Chondrocyte (in vitro differentiated cells): ENCODE measurements around the gene RAI2. TPM values are rescaled to one million over a fixed set of nuclear protein-coding genes. Genes with fewer than 3 reads are reported as not detected.

Experiments used
- DNase-seq: peaks from one replicate; pipeline ENCODE4 v3.0.0; 2021; ENCODE audit warnings: mixed read lengths, low spot score
- H3K27ac Mint-ChIP-seq: one replicate; pipeline ENCODE4 v1.8.0; 2021; ENCODE audit warnings: mild to moderate bottlenecking, moderate library complexity, mixed read lengths; ENCODE audit not compliant: unreplicated experiment
- H3K27me3 Mint-ChIP-seq: 2 replicates; pipeline ENCODE4 v1.8.0; 2021; ENCODE audit warnings: low read depth, mixed read lengths
- H3K36me3 Mint-ChIP-seq: 2 replicates; pipeline ENCODE4 v1.8.0; 2021; ENCODE audit warnings: low read depth, mixed read lengths
- H3K4me1 Mint-ChIP-seq: 2 replicates; pipeline ENCODE4 v1.8.0; 2021; ENCODE audit warnings: low read depth, mild to moderate bottlenecking, mixed read lengths
- H3K4me3 Mint-ChIP-seq: one replicate; pipeline ENCODE4 v1.8.0; 2021; ENCODE audit warnings: mild to moderate bottlenecking, moderate library complexity, mixed read lengths; ENCODE audit not compliant: unreplicated experiment
- H3K9me3 Mint-ChIP-seq: 2 replicates; pipeline ENCODE4 v1.8.0; 2021; ENCODE audit warnings: low read depth, mixed read lengths
- CTCF ChIP-seq: fragments of 200-600 bp; sonication (generic); IDR thresholded peaks from 2 replicates; pipeline ENCODE4 v1.5.0; 2021; ENCODE audit warnings: antibody characterized with exemption, mild to moderate bottlenecking, moderate library complexity
- total RNA-seq: library from RNA; stranded (reverse); gene quantifications from 3 replicates; pipeline ENCODE4 v1.2.1, GENCODE V29; 2021

The RAI2 gene
- total RNA-seq, 1 donor from 2014 or later = 0.97 TPM

- DNase-seq = no peak
- Mint-ChIP-seq H3K27me3 (peaks cover 24% of the 10 kb centered on the region), H3K36me3 (no peaks in the 10 kb centered on the region), H3K4me3 (no peak overlapping the region), H3K9me3 (no peaks in the 10 kb centered on the region), H3K27ac (no peak overlapping the region), H3K4me1 (no peaks in the 10 kb centered on the region)
- no peak for TF ChIP-seq CTCF
Measured at GRCh38 chrX:17842769-17843525, 18.2 kb downstream of the RAI2 start.

GRCh38 chrX:17839269-17839668 is 21.8 kb downstream of the RAI2 start:
- peaks cover 31% of the 10 kb centered on the region for H3K27me3 Mint-ChIP-seq
- H3K27ac Mint-ChIP-seq = no peak overlapping the region
- no peak for DNase-seq
- no peaks in the 10 kb centered on the region for H3K36me3 Mint-ChIP-seq
- no peak overlapping the region for H3K4me3 Mint-ChIP-seq
- H3K9me3 Mint-ChIP-seq = no peaks in the 10 kb centered on the region
- H3K4me1 Mint-ChIP-seq = no peaks in the 10 kb centered on the region
- TF ChIP-seq CTCF = no peak

- no peak for DNase-seq
- Mint-ChIP-seq H3K4me1 (no peaks in the 10 kb centered on the region), H3K27me3 (peaks cover 32% of the 10 kb centered on the region), H3K9me3 (no peaks in the 10 kb centered on the region), H3K27ac (no peak overlapping the region), H3K4me3 (no peak overlapping the region), H3K36me3 (no peaks in the 10 kb centered on the region)
- no peak for TF ChIP-seq CTCF
Measured at GRCh38 chrX:17836830-17837229, 24.3 kb downstream of the RAI2 start.

GRCh38 chrX:17833954-17834353 is 27.1 kb downstream of the RAI2 start:
- TF ChIP-seq CTCF = no peak
- no peaks in the 10 kb centered on the region for H3K9me3 Mint-ChIP-seq

GRCh38 chrX:17831255-17831654 is 29.8 kb downstream of the RAI2 start:
- TF ChIP-seq CTCF = no peak
- DNase-seq = no peak
- Mint-ChIP-seq H3K36me3 (peaks cover 2% of the 10 kb centered on the region), H3K9me3 (peaks cover 5% of the 10 kb centered on the region), H3K4me1 (peaks cover 5% of the 10 kb centered on the region), H3K27me3 (peaks cover 29% of the 10 kb centered on the region), H3K27ac (no peak overlapping the region), H3K4me3 (no peak overlapping the region)

More at GRCh38 chrX:17833954-17834353, 27.1 kb downstream of the RAI2 start:
- peaks cover 33% of the 10 kb centered on the region for H3K27me3 Mint-ChIP-seq
- no peak for DNase-seq
- no peak overlapping the region for H3K27ac Mint-ChIP-seq
- H3K4me1 Mint-ChIP-seq = no peaks in the 10 kb centered on the region
- no peaks in the 10 kb centered on the region for H3K36me3 Mint-ChIP-seq
- H3K4me3 Mint-ChIP-seq = no peak overlapping the region
